Measurements from ENCODE around the gene TTLL7.
"Not testable (repeated sequence)": the region's sequence is repeated elsewhere in the genome, so short reads cannot be mapped to it uniquely, and the experiment has no call there.

TTLL7 gene

GRCh38 chr1:83927701-83928100, 71.2 kb downstream of the TTLL7 start:
- DNase-seq, result no peak

GRCh38 chr1:83927061-83927460, 71.9 kb downstream of the TTLL7 start:
- DNase-seq, result no peak

- DNase-seq, result no peak
Measured at GRCh38 chr1:83923553-83923952, 75.4 kb downstream of the TTLL7 start.

- no peak for DNase-seq
Measured at GRCh38 chr1:83922431-83922830, 76.5 kb downstream of the TTLL7 start.

- no peak for DNase-seq
Measured at GRCh38 chr1:83920320-83920719, 78.6 kb downstream of the TTLL7 start.

GRCh38 chr1:83919872-83920271, 79.1 kb downstream of the TTLL7 start:
- no peak for DNase-seq

GRCh38 chr1:83918688-83919285, 80.1 kb downstream of the TTLL7 start:
- DNase-seq, result peak; percentile 68

- no peak for DNase-seq
Measured at GRCh38 chr1:83917959-83918358, 81.0 kb downstream of the TTLL7 start.

- not testable (repeated sequence) for DNase-seq
Measured at GRCh38 chr1:83916094-83916493, 82.8 kb downstream of the TTLL7 start.

- no peak for DNase-seq
Measured at GRCh38 chr1:83912876-83913275, 86.1 kb downstream of the TTLL7 start.

- no peak for DNase-seq
Measured at GRCh38 chr1:83910461-83910860, 88.5 kb downstream of the TTLL7 start.

GRCh38 chr1:83909687-83910086, 89.2 kb downstream of the TTLL7 start:
- no peak for DNase-seq

GRCh38 chr1:83905315-83905907, 93.5 kb downstream of the TTLL7 start:
- DNase-seq, result peak; percentile 65

GRCh38 chr1:83901547-83902155, 97.3 kb downstream of the TTLL7 start:
- no peak for DNase-seq

GRCh38 chr1:83900524-83900923, 98.4 kb downstream of the TTLL7 start:
- DNase-seq, result no peak

GRCh38 chr1:83897516-83897915, 101.4 kb downstream of the TTLL7 start:
- DNase-seq, result no peak

GRCh38 chr1:83896299-83896698, 102.6 kb downstream of the TTLL7 start:
- DNase-seq, result no peak

- DNase-seq, result no peak
Measured at GRCh38 chr1:83889707-83890106, 109.2 kb downstream of the TTLL7 start.

GRCh38 chr1:83887483-83887882, 111.4 kb downstream of the TTLL7 start:
- DNase-seq, result no peak

- no peak for DNase-seq
Measured at GRCh38 chr1:83883979-83884378, 115.0 kb downstream of the TTLL7 start.

GRCh38 chr1:83882906-83883305, 116.0 kb downstream of the TTLL7 start:
- DNase-seq, result no peak

- DNase-seq, result no peak
Measured at GRCh38 chr1:83872515-83872914, 126.4 kb downstream of the TTLL7 start.

- no peak for DNase-seq
Measured at GRCh38 chr1:83864991-83865390, 133.9 kb downstream of the TTLL7 start.

- peak; percentile 76 for DNase-seq
Measured at GRCh38 chr1:83860490-83861221, 138.3 kb downstream of the TTLL7 start.
